ENCODE results near the gene ZNF362.

The ZNF362 gene

DNA sequence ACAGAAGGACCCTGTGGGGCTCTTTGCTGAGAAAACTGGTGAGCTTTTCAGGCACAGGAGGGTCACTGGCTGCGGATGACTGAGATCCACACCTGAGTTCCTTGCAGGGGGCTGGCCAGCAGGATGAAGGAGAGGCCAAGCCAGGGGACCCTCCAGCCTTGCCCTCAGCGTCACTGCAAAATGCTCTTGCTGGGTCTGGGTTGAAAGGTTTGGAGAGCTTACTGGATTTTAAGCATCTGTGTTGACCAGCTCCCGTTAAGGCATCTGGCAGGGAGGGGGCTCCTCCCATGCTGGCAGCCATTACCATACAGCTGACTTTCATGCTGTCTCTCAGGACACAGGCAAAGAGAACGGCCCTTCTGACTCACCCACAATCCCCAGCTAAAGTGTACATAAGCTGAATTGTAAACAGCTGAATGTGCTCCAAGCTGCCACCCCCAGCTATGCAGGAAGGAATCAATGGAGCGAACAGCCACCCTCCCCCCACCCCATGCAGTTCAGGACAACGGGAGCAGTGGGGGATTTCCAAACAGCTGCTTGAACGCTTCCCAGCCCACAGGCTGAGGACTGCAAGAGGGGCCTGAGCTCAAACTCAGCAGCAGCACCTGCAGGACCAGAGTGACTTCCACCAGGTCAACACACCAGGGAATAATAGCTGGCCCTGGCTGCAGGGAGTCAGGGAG is 85.9 kb downstream of the ZNF362 start (continued):
- TF ChIP-seq ZNF555 (tag by site-specific recombination; conservative IDR thresholded peaks at IDR 0.05), result no peak
- peak; percentile 98 for TF ChIP-seq ZNF341 (tag by site-specific recombination; IDR thresholded peaks at IDR 0.05; ENCODE audit: low read depth)
- no peak for TF ChIP-seq KLF7 (tag by site-specific recombination; IDR thresholded peaks at IDR 0.05; ENCODE audit: borderline replicate concordance)
- peak; percentile 72 for TF ChIP-seq EGR2 (tag by site-specific recombination; IDR thresholded peaks at IDR 0.05; ENCODE audit: low read depth)
- TF ChIP-seq PRDM1 (tag by site-specific recombination; IDR thresholded peaks at IDR 0.05), result no peak
- TF ChIP-seq, protein P1, sequence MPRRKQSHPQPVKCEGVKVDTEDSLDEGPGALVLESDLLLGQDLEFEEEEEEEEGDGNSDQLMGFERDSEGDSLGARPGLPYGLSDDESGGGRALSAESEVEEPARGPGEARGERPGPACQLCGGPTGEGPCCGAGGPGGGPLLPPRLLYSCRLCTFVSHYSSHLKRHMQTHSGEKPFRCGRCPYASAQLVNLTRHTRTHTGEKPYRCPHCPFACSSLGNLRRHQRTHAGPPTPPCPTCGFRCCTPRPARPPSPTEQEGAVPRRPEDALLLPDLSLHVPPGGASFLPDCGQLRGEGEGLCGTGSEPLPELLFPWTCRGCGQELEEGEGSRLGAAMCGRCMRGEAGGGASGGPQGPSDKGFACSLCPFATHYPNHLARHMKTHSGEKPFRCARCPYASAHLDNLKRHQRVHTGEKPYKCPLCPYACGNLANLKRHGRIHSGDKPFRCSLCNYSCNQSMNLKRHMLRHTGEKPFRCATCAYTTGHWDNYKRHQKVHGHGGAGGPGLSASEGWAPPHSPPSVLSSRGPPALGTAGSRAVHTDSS (tag by site-specific recombination; IDR thresholded peaks at IDR 0.05), result no peak
- TF ChIP-seq ZBTB21 (tag by site-specific recombination; IDR thresholded peaks at IDR 0.05), result no peak
- TF ChIP-seq, protein P2, sequence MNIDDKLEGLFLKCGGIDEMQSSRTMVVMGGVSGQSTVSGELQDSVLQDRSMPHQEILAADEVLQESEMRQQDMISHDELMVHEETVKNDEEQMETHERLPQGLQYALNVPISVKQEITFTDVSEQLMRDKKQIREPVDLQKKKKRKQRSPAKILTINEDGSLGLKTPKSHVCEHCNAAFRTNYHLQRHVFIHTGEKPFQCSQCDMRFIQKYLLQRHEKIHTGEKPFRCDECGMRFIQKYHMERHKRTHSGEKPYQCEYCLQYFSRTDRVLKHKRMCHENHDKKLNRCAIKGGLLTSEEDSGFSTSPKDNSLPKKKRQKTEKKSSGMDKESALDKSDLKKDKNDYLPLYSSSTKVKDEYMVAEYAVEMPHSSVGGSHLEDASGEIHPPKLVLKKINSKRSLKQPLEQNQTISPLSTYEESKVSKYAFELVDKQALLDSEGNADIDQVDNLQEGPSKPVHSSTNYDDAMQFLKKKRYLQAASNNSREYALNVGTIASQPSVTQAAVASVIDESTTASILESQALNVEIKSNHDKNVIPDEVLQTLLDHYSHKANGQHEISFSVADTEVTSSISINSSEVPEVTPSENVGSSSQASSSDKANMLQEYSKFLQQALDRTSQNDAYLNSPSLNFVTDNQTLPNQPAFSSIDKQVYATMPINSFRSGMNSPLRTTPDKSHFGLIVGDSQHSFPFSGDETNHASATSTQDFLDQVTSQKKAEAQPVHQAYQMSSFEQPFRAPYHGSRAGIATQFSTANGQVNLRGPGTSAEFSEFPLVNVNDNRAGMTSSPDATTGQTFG (tag by site-specific recombination; IDR thresholded peaks at IDR 0.05; ENCODE audit: borderline replicate concordance), result no peak
- TF ChIP-seq, protein P3, sequence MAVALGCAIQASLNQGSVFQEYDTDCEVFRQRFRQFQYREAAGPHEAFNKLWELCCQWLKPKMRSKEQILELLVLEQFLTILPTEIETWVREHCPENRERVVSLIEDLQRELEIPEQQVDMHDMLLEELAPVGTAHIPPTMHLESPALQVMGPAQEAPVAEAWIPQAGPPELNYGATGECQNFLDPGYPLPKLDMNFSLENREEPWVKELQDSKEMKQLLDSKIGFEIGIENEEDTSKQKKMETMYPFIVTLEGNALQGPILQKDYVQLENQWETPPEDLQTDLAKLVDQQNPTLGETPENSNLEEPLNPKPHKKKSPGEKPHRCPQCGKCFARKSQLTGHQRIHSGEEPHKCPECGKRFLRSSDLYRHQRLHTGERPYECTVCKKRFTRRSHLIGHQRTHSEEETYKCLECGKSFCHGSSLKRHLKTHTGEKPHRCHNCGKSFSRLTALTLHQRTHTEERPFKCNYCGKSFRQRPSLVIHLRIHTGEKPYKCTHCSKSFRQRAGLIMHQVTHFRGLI (tag by site-specific recombination; IDR thresholded peaks at IDR 0.05), result no peak
- TF ChIP-seq ZNF146 (tag by site-specific recombination; IDR thresholded peaks at IDR 0.05), result no peak
- TF ChIP-seq, protein P4, sequence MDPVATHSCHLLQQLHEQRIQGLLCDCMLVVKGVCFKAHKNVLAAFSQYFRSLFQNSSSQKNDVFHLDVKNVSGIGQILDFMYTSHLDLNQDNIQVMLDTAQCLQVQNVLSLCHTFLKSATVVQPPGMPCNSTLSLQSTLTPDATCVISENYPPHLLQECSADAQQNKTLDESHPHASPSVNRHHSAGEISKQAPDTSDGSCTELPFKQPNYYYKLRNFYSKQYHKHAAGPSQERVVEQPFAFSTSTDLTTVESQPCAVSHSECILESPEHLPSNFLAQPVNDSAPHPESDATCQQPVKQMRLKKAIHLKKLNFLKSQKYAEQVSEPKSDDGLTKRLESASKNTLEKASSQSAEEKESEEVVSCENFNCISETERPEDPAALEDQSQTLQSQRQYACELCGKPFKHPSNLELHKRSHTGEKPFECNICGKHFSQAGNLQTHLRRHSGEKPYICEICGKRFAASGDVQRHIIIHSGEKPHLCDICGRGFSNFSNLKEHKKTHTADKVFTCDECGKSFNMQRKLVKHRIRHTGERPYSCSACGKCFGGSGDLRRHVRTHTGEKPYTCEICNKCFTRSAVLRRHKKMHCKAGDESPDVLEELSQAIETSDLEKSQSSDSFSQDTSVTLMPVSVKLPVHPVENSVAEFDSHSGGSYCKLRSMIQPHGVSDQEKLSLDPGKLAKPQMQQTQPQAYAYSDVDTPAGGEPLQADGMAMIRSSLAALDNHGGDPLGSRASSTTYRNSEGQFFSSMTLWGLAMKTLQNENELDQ (tag by site-specific recombination; IDR thresholded peaks at IDR 0.05; ENCODE audit: low read depth), result no peak
- TF ChIP-seq ZBTB48 (tag by site-specific recombination; IDR thresholded peaks at IDR 0.05), result no peak
- TF ChIP-seq KLF9 (tag by site-specific recombination; IDR thresholded peaks at IDR 0.05; ENCODE audit: low read depth), result 0 out of 2 replicates have a peak, but pooled peaks have one; percentile 19
- TF ChIP-seq ZFP37 (tag by site-specific recombination; IDR thresholded peaks at IDR 0.05), result no peak
- no peak for TF ChIP-seq ZFP3 (tag by site-specific recombination; IDR thresholded peaks at IDR 0.05; ENCODE audit: low read depth)
- no peak for TF ChIP-seq RBAK (tag by site-specific recombination; IDR thresholded peaks at IDR 0.05)
- TF ChIP-seq FEZF1 (tag by site-specific recombination; IDR thresholded peaks at IDR 0.05), result no peak
- TF ChIP-seq SCRT1 (tag by site-specific recombination; IDR thresholded peaks at IDR 0.05; ENCODE audit: borderline replicate concordance), result no peak
- no peak for TF ChIP-seq ZNF658 (tag by site-specific recombination; IDR thresholded peaks at IDR 0.05)
- no peak for TF ChIP-seq SETDB1 (IDR thresholded peaks at IDR 0.05; ENCODE audit: insufficient read length, low read length)
- TF ChIP-seq, protein P5, sequence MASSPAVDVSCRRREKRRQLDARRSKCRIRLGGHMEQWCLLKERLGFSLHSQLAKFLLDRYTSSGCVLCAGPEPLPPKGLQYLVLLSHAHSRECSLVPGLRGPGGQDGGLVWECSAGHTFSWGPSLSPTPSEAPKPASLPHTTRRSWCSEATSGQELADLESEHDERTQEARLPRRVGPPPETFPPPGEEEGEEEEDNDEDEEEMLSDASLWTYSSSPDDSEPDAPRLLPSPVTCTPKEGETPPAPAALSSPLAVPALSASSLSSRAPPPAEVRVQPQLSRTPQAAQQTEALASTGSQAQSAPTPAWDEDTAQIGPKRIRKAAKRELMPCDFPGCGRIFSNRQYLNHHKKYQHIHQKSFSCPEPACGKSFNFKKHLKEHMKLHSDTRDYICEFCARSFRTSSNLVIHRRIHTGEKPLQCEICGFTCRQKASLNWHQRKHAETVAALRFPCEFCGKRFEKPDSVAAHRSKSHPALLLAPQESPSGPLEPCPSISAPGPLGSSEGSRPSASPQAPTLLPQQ (tag by site-specific recombination; IDR thresholded peaks at IDR 0.05), result 0 out of 2 replicates have a peak, but pooled peaks have one; percentile 59
- peak; percentile 55 for TF ChIP-seq ZNF335 (tag by site-specific recombination; conservative IDR thresholded peaks at IDR 0.05)
- no peak for TF ChIP-seq ZNF596 (tag by site-specific recombination; IDR thresholded peaks at IDR 0.05)
- TF ChIP-seq ZNF394 (tag by site-specific recombination; IDR thresholded peaks at IDR 0.05; ENCODE audit: borderline replicate concordance), result no peak
- 0 out of 2 replicates have a peak, but pooled peaks have one; percentile 42 for TF ChIP-seq ZFP69B (tag by site-specific recombination; IDR thresholded peaks at IDR 0.05)
- peak; percentile 55; the same call in 1 of the 2 replicates for TF ChIP-seq ZNF423 (tag by site-specific recombination; IDR thresholded peaks at IDR 0.05)
- no peak for TF ChIP-seq ZNF792 (tag by site-specific recombination; IDR thresholded peaks at IDR 0.05)
- TF ChIP-seq, protein P6, sequence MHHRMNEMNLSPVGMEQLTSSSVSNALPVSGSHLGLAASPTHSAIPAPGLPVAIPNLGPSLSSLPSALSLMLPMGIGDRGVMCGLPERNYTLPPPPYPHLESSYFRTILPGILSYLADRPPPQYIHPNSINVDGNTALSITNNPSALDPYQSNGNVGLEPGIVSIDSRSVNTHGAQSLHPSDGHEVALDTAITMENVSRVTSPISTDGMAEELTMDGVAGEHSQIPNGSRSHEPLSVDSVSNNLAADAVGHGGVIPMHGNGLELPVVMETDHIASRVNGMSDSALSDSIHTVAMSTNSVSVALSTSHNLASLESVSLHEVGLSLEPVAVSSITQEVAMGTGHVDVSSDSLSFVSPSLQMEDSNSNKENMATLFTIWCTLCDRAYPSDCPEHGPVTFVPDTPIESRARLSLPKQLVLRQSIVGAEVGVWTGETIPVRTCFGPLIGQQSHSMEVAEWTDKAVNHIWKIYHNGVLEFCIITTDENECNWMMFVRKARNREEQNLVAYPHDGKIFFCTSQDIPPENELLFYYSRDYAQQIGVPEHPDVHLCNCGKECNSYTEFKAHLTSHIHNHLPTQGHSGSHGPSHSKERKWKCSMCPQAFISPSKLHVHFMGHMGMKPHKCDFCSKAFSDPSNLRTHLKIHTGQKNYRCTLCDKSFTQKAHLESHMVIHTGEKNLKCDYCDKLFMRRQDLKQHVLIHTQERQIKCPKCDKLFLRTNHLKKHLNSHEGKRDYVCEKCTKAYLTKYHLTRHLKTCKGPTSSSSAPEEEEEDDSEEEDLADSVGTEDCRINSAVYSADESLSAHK (tag by site-specific recombination; IDR thresholded peaks at IDR 0.05), result no peak; the same call in 1 of the 2 replicates

All from HEK293 (cell line).